ENCODE measurements around the gene MBNL1.

DNA sequence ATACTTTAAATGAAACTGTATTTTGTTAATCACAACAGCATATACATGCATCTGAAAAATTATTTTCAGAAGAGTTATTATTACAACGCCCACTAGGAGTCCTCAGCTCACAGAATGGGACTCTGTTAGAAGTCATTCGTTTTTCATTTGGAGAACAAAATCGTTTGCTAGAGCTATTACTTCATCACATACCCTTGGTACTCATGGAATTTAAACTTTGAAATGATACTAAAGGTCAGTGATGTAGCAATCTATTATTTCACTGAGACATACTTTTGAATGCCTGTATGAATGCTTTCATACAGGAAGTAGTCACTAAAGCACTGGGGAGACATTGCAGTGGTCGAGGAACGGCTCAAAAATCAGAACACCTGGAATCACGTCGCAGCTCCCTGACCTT is 198.1 kb downstream of the MBNL1 start:
- peak in 2 of 3 donors; percentile 19 to 35 for TF ChIP-seq CTCF (IDR thresholded peaks at IDR 0.05)
- no peak for TF ChIP-seq POLR2A (IDR thresholded peaks at IDR 0.05)

All from breast epithelium (tissue), 3 donors.